GM19025 (cell line): ENCODE data around the gene RPS25.
"Not testable (repeated sequence)": the region's sequence is repeated elsewhere in the genome, so short reads cannot be mapped to it uniquely, and the experiment has no call there.

ENCODE experiments used
- ATAC-seq: cut with Tn5 transposase; IDR thresholded peaks from one replicate; pipeline ENCODE4 v1.9.1; 2021; ENCODE audit warnings: mild to moderate bottlenecking, low read depth, moderate library complexity; ENCODE audit not compliant: unreplicated experiment

Gene RPS25

GRCh38 chr11:119018074-119018938 lies at the start of gene RPS25, which contains the start of gene TRAPPC4:
TSS of gene RPS25 (minus strand) at chr11:119018343. CDS start at chr11:119018284, 59 bp downstream.
TSS of gene TRAPPC4 (plus strand) at chr11:119018766. CDS start at chr11:119018796, 30 bp downstream.
- ATAC-seq, result peak; percentile 86

DNA sequence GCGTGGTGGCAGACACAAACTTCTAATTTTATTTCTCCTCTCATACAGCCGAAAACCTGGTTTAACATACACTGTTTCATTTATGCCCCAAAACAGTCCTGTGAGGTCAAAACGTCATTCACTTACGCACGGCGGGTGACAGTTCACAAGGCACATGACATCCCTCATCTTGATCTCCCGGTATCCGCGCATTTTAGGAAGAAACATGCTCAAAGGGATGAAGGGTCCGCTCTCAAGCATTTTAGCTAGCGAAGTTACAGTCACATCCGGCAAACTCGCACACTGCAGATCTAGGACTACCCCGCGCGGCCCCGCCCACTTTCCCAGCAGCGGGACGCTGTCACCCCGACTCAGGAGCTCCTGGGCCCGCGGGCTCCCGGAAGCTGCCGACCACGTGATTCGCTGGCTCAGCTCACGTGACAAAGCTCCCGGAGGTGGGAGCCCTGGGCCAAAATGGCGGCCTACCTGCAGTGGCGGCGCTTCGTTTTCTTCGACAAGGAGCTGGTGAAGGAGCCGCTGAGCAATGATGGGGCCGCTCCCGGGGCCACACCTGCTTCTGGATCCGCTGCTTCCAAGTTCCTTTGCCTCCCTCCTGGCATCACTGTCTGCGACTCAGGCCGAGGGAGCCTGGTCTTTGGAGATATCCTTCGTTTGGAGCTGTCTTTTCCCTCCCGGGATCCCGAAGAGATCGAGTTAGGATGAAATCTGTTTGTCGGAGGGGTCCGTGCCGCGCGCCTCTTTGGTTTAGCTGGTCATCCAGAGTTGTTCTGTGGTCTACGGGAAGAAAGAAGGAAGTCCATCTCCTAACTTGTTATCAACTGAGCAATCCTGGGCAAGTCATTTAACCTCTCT lies 49.5 kb upstream of the RPS25 start, which contains the start of gene VPS11:
Gene VPS11, plus strand, starts transcription at position 448 of the 852 bp plus-strand sequence. Its CDS starts 6 bp downstream, at position 454.
- peak; percentile 94 for ATAC-seq

GRCh38 chr11:119065369-119065768 lies 47.2 kb upstream of the RPS25 start:
- ATAC-seq, result no peak

DNA sequence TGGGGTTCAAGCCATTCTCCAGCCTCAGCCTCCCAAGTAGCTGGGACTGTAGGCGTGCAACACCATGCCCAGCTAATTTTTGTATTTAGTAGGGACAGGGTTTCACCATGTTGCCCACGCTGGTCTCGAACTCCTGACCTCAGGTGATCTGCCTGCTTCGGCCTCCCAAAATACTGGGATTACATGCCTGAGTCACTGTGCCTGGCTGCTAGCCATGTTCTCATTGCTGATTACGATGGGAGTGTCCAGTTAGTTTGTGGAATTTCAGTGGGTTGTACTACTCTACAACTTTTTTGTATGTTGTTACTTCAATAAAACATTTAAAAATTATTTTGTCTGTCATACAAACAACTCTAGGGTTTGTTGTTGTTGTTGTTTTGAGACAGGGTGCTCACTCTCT lies 44.6 kb upstream of the RPS25 start:
- ATAC-seq, result no peak

DNA sequence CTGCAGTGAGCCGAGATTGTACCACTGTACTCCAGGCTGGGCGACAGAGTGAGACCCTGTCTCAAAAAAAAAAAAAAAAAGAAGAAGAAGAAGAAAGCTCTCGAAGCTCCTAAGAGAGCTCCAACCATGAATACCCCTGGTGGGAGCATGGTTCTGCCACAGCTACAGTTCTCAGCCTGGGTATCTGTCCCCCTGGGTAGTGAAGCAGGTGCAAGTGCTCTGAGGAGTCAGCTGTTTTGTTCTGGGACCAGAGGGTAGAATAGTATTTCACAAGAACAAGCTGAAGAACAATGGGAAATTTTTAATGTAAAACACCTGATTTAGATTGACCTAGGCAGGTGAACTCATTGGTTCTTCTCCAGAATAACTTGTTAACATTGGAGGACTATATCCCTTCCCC lies 43.1 kb upstream of the RPS25 start:
- ATAC-seq, result no peak

DNA sequence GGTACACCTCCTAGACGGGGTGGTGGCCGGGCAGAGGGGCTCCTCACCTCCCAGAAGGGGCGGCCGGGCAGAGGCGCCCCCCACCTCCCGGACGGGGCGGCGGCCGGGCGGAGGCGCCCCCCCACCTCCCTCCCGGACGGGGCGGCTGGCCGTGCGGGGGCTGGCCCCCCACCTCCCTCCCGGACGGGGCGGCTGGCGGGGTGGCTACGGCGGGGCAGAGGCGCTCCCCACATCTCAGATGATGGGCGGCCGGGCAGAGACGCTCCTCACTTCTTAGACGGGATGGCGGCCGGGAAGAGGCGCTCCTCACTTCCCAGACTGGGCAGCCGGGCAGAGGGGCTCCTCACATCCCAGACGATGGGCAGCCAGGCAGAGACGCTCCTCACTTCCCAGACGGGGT lies 41.0 kb upstream of the RPS25 start:
- ATAC-seq, result not testable (repeated sequence)

DNA sequence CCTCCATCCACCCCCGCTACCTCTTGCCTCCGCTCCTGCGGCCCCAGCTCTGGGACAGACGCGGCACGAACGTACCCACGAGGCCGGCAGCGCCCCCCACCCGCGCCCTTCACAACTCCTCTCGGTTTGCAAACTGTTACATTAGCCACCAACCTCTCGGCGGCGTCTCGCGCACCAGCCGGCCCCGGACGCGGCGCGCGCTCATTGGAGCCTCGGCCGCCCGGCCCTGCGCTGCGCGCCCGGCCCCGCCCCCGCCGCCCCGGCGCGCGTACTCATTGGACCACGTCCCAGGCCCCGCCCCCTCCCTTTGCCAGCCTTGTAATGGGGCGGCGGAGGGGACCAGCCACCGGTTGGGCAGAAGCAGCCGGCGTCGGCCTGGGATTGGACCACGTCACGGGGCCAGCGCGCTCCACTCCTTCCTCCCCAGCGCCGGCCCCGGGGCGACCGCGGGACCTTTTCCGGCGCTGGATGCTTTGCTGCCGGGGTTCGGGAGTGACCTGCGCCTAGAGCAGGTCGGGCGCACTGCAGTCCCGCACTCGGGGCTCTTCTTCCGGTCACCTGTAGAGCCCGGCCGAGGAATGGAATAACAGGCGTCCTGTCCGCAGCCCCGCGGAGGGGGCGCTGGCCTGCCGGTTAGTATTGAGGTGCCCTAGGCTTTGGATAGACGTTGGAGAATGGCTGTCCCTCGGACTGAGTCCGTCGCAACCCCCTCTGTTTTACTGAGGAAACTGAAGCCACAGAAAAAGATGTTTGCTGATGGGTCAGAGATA lies 39.0 kb upstream of the RPS25 start, which contains the start of gene HYOU1:
Gene HYOU1, minus strand, starts transcription at position 206 of the 770 bp plus-strand sequence. CDS start 1,045 bp downstream, outside the sequence.
- peak; percentile 89 for ATAC-seq

- no peak for ATAC-seq
These were observed 38.4 kb upstream of the RPS25 start for GRCh38 chr11:119056421-119056999.

GRCh38 chr11:119055901-119056300 lies 37.8 kb upstream of the RPS25 start:
- ATAC-seq, result no peak

DNA sequence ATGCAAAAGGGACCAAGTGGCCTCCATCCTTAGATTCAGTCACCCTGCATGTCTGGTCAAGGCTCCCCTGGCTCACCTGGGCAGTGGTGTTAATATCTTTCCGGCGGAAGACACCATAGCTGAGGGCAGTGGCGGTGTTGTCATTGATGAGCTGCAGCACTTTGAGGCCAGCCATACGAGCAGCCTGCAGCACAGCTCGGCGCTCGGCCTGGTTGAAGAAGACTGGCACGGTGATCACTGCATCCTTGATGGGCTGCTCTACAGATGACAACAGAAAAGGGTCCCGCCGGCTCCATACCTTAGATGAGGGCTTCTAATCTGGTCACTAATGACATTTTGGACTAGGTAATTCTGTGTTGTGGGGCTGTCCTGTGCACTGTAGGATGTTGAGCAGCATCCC lies 36.3 kb upstream of the RPS25 start:
- no peak for ATAC-seq

GRCh38 chr11:119052163-119052814 lies 34.1 kb upstream of the RPS25 start:
- ATAC-seq, result no peak

DNA sequence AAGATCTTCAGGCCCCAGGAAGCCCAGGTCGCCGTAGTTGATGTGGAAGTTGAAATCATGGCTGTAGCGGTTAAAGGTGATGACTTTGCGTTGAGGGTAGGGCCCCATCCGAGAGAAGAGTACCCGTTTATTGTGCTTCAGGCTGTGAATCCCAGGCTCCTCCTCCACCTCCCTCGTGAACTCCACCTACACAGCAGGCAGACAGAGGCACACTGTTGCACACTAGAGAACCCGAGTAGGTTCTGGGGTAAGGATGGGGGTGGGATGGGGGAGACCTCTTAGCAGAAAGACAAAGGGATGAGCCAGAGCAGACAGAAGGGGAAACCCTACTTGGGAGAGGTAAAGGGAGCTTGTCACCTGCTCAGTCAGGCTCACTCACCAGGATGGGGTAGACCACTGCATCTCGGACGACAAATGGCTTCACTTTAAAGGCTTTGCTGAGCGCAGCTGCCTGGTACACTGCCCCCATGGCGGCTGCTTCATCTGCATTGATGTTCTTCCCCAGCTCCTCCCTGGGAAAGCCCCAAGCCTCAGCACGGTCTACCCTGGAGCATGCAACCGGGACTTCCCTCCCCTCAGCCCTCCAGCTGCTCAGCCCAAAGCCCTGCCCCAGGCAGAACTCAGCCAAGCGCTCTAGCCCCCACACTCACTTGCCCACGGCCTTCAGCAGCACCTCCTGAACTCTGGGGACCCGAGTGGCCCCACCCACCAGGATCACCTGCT lies 33.5 kb upstream of the RPS25 start:
- peak; percentile 68 for ATAC-seq

DNA sequence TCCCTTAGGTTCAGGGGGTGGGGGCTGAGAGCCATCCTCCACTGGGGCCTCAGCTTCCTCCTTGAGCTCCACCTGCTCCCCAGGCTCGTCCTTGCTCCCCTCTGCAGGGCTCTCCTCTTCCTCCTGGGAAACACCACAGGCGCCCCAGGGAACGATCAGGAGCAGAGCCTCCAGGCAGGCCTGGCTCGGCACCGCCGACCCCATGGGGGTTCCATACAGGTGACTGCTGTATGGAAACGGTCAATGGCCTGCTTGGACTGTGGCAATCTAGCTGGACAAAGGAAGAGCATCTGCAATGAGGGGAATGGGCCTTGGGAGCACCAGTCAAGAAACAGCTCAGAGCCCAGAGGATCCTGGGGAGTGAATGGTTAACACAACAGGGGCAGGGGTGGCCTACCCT lies 30.9 kb upstream of the RPS25 start:
- no peak for ATAC-seq

DNA sequence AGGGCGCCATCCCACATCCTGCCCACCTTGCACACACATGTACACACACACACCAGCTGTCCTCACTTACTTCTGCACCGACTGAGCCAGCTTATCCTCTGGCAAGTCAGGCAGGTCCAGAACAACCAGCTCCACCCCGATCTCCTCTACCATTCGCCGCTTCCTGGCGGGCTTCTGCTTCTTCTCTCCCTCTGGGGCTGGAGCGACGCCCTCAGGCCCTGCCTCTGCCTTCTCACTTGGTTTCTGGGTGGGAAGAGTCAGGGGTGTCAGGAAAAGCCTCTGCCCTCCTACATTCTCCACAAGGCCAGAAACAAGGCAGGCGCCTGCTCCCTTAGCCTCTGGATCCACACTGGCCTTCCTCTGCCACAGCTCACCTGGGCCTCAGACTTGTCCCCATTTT lies 30.5 kb upstream of the RPS25 start:
- no peak for ATAC-seq

DNA sequence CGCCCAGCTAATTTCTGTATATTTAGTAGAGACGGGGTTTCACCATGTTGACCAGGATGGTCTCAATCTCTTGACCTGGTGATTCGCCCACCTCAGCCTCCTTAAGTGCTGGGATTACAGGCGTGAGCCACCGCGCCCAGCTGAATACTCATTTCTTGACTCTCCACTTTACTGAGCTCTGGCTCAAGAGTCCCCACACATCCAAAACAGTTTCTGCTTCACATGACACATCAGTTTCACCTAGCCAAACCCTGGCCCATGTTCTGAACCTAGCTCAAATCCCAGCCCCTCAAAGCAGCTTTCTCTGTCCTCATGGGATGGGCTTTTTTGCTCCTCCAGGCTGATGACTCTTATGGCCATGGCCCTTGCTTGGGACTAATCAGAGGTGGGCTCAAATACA lies 29.1 kb upstream of the RPS25 start:
- no peak for ATAC-seq

DNA sequence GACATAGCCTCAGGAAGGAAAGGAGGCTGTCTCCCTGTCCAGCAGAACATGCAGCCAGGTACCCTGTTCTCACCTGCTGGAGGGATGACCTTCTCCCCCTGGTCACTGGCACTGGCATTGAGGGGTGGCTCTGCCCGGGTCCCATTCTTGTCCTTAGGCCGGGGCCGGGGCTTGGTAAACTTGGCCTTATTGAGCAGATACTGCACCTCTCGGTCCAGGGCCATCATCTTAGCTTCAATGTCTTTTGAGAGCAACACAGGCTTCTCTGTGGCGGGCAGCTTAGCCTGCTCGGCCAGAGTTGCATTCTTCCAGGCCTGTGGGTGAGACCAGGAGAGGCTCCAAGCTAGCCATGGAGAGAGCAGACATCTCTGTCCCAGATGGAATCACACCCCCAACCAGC lies 28.3 kb upstream of the RPS25 start:
- ATAC-seq, result no peak

DNA sequence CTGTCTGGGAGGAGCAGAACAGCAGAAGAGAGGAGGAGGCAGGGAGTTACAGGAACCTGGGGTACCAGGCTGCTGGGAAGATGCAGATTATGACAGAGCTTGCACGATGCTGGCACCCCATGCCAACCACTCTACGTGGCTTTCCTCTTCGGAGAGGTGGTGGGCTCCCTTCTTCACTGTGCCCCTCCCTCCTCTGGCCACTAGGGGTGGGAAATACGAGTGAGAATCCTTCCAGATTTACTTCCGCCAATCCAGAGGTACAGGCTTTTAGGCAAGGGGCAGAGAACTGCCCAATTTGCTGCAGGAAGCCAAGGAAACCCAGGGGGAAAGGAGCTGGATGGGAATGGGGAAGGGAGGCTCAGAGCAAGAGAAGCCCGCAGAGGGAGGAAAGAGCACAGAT lies 26.6 kb upstream of the RPS25 start:
- no peak for ATAC-seq

DNA sequence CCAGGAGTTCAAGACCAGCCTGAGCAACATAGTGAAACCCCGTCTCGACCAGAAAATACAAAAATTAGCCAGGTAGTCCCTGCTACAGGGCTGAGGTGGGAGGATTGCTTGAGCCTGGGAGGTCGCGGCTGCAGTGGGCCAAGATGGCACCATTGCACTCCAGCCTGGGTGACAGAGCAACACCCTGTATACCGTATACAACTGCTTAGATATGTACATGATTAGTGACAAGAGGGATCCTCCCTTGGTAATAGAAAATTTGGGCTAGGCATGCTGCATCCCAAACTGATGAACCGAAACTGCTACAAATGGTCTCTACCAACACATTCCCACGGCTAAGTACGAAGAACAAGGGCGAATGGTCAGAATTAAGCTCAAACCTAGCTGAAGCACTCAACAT lies 24.8 kb upstream of the RPS25 start:
- no peak for ATAC-seq
